DMS79 (cell line): ENCODE data around the gene IL17REL.
"Not testable (repeated sequence)": the region's sequence is repeated elsewhere in the genome, so short reads cannot be mapped to it uniquely, and the experiment has no call there.

ENCODE experiments used
- DNase-seq: peaks from one replicate; lab custom pipeline; 2025; lab: John Stamatoyannopoulos, UW

IL17REL gene

GRCh38 chr22:49986325-49986724, 26.2 kb downstream of the IL17REL start:
- no peak for DNase-seq

- no peak for DNase-seq
Measured at GRCh38 chr22:49983148-49984042, 29.2 kb downstream of the IL17REL start.

GRCh38 chr22:49981799-49982198, 30.8 kb downstream of the IL17REL start:
- DNase-seq = not testable (repeated sequence)

- DNase-seq = no peak
Measured at GRCh38 chr22:49979587-49980264, 32.8 kb downstream of the IL17REL start.

- no peak for DNase-seq
Measured at GRCh38 chr22:49977578-49977977, 35.0 kb downstream of the IL17REL start.

- DNase-seq = no peak
Measured at GRCh38 chr22:49976439-49977175, 36.0 kb downstream of the IL17REL start.

GRCh38 chr22:49975543-49976389, 36.8 kb downstream of the IL17REL start:
- no peak for DNase-seq

- DNase-seq = no peak
Measured at GRCh38 chr22:49973018-49973961, 39.3 kb downstream of the IL17REL start.

GRCh38 chr22:49972163-49973017, 40.2 kb downstream of the IL17REL start:
- DNase-seq = no peak

GRCh38 chr22:49971232-49972162, 41.1 kb downstream of the IL17REL start:
- DNase-seq = no peak

GRCh38 chr22:49970528-49971231, 41.9 kb downstream of the IL17REL start:
- DNase-seq = peak; percentile 79

- no peak for DNase-seq
Measured at GRCh38 chr22:49969751-49970527, 42.6 kb downstream of the IL17REL start.

GRCh38 chr22:49968831-49969661, 43.5 kb downstream of the IL17REL start:
- DNase-seq = no peak

GRCh38 chr22:49968313-49968830, 44.2 kb downstream of the IL17REL start:
- DNase-seq = no peak

- DNase-seq = no peak
Measured at GRCh38 chr22:49967706-49968208, 44.8 kb downstream of the IL17REL start.
